Hematopoietic multipotent progenitor cell treated with erythropoietin and hydrocortisone succinate and interleukin-3 and kit ligand, for 8 days (in vitro differentiated cells): ENCODE measurements around the gene COPE.
A peak's percentile ranks its signal among the peaks of the same experiment; 100 is the strongest.
"Not testable (repeated sequence)": the region's sequence is repeated elsewhere in the genome, so short reads cannot be mapped to it uniquely, and the experiment has no call there.

Experiments used
- DNase-seq: peaks from one replicate; pipeline ENCODE4 v3.0.0-alpha.2; 2015

Gene COPE

GRCh38 chr19:18940769-18941627 lies 21.8 kb upstream of the COPE start, which contains the start of gene HOMER3:
TSS of gene HOMER3 (minus strand) at chr19:18941217. CDS start at chr19:18938982, 2,235 bp downstream.
- peak; percentile 52 for DNase-seq

- DNase-seq: no peak
These were observed 21.0 kb upstream of the COPE start for GRCh38 chr19:18939922-18940768.

GRCh38 chr19:18939163-18939562 lies 20.0 kb upstream of the COPE start:
- DNase-seq: no peak

GRCh38 chr19:18933297-18933696 lies 14.1 kb upstream of the COPE start:
- no peak for DNase-seq

- peak; percentile 80 for DNase-seq
These were observed 13.1 kb upstream of the COPE start for GRCh38 chr19:18932216-18932841.

GRCh38 chr19:18931316-18932162 lies 12.4 kb upstream of the COPE start:
- DNase-seq: no peak

GRCh38 chr19:18929311-18929710 lies 10.1 kb upstream of the COPE start:
- DNase-seq: no peak

GRCh38 chr19:18928018-18928805 lies 9.0 kb upstream of the COPE start:
- no peak for DNase-seq

- DNase-seq: no peak
These were observed 5.6 kb upstream of the COPE start for GRCh38 chr19:18924684-18925213.

- no peak for DNase-seq
These were observed 3.2 kb upstream of the COPE start for GRCh38 chr19:18922228-18922985.

GRCh38 chr19:18921593-18921992 lies 2.4 kb upstream of the COPE start:
- no peak for DNase-seq

- DNase-seq: no peak
These were observed 1.2 kb upstream of the COPE start for GRCh38 chr19:18920400-18920799.

- no peak for DNase-seq
These were observed 670 bp upstream of the COPE start for GRCh38 chr19:18919900-18920214.

GRCh38 chr19:18917593-18917992 lies 1.6 kb downstream of the COPE start:
- not testable (repeated sequence) for DNase-seq

- peak; percentile 74 for DNase-seq
These were observed 3.5 kb downstream of the COPE start for GRCh38 chr19:18915639-18916038.

- DNase-seq: no peak
These were observed 5.7 kb downstream of the COPE start for GRCh38 chr19:18913466-18913865.

- no peak for DNase-seq
These were observed 6.3 kb downstream of the COPE start for GRCh38 chr19:18912933-18913332.

GRCh38 chr19:18910801-18911436 lies 8.3 kb downstream of the COPE start:
- DNase-seq: no peak

- DNase-seq: no peak
These were observed 9.2 kb downstream of the COPE start for GRCh38 chr19:18910010-18910409.
